Measurements from ENCODE around the gene FBXO41.

The FBXO41 gene

DNA sequence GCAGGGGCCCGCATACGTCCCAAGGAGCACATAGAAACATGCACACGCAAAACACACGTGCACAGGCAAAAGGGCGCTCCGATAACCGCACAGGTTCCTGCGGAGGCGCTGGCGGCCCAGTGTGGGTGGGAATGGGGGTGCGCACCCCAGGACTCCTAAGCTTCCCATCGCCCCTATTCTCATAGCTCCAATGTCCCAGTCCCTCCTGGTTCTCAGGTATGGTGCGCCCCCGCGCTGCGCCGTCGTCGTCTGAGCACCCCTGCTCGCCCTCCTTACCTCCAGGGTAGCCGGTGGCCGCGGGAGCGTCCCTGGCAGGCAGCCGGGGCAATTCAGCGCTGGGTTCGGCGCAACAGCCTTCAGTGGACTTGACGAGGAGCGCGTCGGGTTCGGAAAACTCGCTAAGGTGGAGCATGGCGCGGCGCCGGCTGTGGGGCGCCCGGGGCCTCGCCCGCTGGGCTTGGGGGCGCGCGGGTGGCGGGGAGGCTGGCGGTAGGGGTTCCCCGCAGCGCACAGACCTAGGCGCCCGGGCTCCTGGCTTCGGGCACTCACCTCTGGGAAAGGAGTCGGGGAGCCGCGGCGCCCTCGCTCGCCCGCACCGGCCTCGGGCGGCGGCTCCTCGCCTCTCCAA is 8.7 kb upstream of the FBXO41 start:
- TF ChIP-seq, protein P1, sequence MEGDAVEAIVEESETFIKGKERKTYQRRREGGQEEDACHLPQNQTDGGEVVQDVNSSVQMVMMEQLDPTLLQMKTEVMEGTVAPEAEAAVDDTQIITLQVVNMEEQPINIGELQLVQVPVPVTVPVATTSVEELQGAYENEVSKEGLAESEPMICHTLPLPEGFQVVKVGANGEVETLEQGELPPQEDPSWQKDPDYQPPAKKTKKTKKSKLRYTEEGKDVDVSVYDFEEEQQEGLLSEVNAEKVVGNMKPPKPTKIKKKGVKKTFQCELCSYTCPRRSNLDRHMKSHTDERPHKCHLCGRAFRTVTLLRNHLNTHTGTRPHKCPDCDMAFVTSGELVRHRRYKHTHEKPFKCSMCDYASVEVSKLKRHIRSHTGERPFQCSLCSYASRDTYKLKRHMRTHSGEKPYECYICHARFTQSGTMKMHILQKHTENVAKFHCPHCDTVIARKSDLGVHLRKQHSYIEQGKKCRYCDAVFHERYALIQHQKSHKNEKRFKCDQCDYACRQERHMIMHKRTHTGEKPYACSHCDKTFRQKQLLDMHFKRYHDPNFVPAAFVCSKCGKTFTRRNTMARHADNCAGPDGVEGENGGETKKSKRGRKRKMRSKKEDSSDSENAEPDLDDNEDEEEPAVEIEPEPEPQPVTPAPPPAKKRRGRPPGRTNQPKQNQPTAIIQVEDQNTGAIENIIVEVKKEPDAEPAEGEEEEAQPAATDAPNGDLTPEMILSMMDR (IDR thresholded peaks at IDR 0.05) = no peak

DNA sequence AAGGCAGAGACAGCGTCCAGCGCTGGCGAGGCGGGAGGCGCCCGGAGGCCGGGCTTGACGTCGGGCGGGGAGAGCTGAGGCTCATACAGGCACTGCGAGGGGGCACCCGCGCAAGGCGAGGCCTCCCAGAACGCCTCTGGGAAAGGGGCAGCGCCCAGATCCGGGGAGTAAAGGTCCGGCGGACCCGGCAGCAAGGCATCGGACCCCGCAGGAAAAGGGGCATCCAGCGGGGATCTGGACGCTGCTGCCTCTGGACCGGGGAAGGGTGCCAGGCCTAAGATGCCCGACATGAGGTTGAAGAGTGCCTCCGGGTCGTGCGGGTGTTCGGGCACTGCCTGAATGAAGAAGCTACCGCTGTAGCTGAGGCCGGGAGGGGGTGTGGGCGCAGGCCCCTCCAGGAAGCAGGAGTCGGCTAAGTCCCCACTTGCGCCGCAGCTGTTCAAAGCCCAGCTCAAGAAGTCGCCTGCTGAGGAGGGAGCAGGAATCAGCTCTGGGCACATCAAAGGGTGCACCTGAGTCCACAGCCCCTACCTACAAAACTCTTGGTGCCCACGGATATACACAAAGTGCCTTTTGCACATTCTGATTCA is 8.1 kb upstream of the FBXO41 start:
- TF ChIP-seq, protein P1 (IDR thresholded peaks at IDR 0.05) = no peak

DNA sequence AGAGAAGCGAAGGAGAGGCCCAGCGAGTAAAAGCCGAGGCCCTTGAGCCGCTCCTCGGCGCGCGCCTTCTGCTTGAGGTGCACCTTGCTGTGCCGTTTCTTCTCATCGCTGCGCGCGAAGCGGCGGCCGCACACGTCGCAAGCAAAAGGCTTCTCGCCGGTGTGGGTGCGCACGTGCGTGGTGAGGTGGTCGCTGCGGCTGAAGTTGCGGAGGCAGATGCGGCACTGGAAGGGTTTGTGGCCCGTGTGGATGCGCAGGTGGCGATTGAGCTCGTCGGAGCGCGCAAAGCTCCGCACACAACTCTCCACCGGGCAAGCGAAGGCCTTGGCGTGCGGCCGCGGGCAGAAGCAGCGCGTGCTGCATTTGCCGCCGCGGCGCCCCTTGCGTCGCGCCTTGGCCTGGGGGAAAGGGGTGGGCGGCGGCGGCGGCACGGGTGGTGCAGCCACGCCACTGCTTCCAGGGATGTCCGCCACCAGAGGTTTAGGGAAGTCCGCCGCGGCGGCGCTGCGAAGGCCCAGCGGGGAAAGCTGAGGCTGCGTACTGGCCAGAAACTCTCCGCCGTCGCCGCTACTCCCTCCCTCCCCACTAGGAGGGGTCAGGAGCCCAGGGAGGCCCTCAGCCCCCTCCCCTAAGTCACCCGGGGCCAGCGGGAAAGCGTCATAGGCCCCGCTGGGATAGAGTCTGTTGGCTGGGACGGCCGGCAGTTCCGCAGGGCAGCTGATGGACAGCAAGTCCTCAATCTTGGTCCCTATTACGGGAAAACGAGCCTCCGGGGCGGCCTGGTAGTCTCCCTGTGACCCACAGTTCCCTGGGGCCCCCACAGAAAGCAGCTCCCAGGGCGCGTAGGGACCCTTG is 7.4 kb upstream of the FBXO41 start:
- TF ChIP-seq, protein P1 (IDR thresholded peaks at IDR 0.05) = no peak

DNA sequence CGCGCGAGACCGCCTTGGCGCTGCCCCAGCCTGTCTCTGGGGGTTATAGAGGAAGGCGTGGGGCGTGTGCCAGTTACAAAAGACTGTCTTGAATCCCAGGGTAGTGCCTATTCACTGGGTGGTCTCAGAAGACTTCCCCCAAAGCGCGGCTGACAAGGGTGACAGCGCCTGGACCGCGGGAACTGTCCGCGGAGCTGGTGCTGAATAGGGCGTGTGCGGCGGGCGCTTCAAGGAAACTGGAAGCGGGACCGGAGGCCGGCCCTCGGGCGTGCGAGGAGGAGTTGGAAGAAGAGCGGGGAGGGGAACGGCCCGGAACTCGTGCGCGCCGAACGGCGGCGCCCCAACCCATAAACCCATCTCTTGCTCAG is 6.8 kb upstream of the FBXO41 start:
- TF ChIP-seq, protein P1 (IDR thresholded peaks at IDR 0.05) = no peak

DNA sequence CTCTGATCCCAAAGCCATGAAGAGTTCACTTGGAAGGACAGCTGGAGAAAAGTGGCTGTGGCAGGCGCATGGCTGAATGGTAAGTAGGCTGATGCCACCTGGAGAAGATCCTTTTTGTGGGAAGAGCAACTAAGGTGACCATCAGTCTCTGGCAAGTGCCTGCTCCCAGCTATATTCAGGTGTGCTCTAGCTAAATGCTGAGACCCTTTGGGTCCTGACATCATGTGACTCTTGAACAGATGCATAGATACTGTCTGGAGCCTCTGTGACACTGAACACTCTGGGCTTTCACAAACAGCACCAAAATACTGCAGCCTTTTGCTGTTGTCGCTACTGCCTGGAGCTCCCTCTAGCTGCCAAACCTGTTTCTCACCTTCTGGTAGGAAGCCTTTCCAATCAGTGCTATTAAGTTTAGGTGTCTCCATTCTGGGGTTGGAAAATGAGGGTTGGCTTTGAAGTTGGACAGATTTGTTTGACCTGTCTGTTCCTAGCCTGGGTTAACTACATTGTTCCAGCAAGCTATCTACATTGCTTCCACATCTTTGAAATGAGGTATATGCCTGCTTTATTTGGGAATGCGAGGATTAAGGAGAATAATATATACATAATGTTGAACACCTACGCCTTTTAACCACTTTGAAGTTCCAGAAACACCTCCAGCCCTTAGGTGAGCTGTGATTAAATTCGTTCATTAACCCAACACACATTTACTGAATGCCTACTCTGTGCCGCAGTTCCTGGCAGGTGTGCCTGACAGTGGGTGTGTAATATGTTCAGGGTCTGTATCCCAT is 6.0 kb upstream of the FBXO41 start:
- TF ChIP-seq, protein P1 (IDR thresholded peaks at IDR 0.05) = peak; percentile 57

DNA sequence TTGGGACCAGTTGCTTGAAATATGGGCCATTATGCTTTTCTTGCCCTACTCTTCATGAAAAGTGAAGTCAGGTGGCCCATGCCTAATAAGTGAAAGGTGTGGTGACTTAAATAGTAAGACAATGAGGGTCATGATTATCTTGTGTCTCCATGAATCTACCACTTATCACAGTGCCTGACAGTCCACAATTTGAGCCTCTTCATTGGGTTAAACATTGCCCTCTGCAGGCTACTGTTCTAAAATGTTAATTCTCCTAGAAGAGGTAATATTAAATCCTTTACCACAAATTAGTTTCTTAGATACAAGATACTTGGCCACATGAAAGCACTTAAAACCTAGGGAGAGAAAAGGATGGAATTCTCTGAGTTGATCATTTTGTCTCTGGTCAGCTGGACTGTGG is 5.0 kb upstream of the FBXO41 start:
- TF ChIP-seq, protein P1 (IDR thresholded peaks at IDR 0.05) = no peak

DNA sequence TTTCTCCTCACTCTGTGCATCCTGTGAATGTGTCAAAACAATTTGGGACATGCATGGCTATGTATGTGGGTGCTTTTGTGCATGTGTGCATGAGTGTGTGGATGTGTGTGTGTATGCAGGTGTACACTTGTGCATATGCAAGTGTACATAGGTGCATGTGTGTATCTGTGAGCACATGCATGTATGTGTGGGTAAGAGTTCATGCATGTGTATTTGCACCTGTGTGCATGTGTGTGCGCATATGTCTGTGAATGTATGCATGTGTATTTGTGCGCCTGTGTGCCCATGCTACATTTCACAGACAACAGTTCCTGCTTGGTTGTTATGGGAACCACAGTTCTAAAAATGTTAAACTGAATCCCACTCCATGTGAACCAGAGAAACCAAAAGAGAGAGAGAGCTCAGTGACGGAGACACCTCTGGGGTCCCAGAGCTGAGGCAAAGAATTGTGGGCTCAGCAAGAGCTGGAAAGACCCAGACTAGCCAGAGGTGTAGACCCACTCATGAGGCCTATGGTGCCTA is 1.9 kb upstream of the FBXO41 start:
- TF ChIP-seq, protein P1 (IDR thresholded peaks at IDR 0.05) = no peak

Measured in LNCAP (cell line).